Measurements from ENCODE around the gene FIGN. TPM values are rescaled to one million over a fixed set of nuclear protein-coding genes. Genes with fewer than 3 reads are reported as not detected.

FIGN gene
- total and polyA plus RNA-seq, 9 of the 15 experiments (the other 6 are each of a cell fraction or from before 2014, with no cell fraction given) = 0.02 TPM; not detected in 8

DNA sequence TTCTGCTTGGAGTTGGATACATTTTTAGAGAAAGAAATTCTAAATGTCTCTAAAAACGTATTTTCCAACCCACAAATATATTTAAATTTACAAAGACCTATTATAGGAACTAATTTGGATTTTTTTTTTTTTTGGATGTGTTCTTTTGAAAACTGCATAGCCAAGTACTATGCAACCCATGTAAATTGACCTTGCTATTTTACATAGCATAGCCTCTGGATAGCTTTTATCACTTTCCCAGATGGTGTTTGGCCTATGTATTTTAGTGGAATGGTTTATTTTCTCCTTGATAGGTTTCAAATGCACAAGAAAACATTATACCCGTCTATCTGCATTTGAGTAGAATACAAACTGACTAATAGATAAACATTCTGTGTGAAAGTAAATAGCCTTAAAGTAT lies 130.0 kb downstream of the FIGN start (continued):
- no peak for TF ChIP-seq GTF3C2 (IDR thresholded peaks at IDR 0.05; ENCODE audit: borderline replicate concordance, extremely low read depth, insufficient read length)

GRCh38 chr2:163604941-163605555 lies 130.8 kb downstream of the FIGN start:
- DNase-seq (ENCODE audit: extremely low read depth in 1 of 4, low spot score in 3 of 4) = no peak
- no peak for ATAC-seq
- FAIRE-seq = no peak
- no peaks in the 10 kb centered on the region for H3K79me2 ChIP-seq (ENCODE audit: control insufficient read depth, insufficient read depth, low read length)
- in situ Hi-C loops (cut with MboI) = no loop called here
- 0 out of 2 replicates have a peak, but pooled peaks cover 2% of the 10 kb centered on the region for H3K9me3 ChIP-seq (replicated peaks; ENCODE audit: control insufficient read depth, insufficient read depth, low read depth, low read length)
- H3K27ac ChIP-seq (ENCODE audit: extremely low read depth, low read depth, low read length) = no peak overlapping the region
- intact Hi-C loops (cut with micrococcal nuclease) = no loop called here
- ChIA-PET CTCF (ENCODE audit: low intra/inter-chr PET ratio) (no interaction called here), POLR2A (no interaction called here)
- H3K4me3 ChIP-seq = no peak overlapping the region
- no peak overlapping the region for H3K4me2 ChIP-seq (ENCODE audit: insufficient read depth, low read length)
- H3K36me3 ChIP-seq (ENCODE audit: control insufficient read depth, insufficient read depth, low read length) = no peaks in the 10 kb centered on the region
- no peaks in the 10 kb centered on the region for H3K27me3 ChIP-seq (ENCODE audit: control insufficient read depth in 2 of 2, insufficient read depth in 2 of 2, low read length in 2 of 2)
- TF ChIP-seq TFAM (CRISPR knock-in tag; conservative IDR thresholded peaks at IDR 0.05) = no peak
- TF ChIP-seq, protein P1, sequence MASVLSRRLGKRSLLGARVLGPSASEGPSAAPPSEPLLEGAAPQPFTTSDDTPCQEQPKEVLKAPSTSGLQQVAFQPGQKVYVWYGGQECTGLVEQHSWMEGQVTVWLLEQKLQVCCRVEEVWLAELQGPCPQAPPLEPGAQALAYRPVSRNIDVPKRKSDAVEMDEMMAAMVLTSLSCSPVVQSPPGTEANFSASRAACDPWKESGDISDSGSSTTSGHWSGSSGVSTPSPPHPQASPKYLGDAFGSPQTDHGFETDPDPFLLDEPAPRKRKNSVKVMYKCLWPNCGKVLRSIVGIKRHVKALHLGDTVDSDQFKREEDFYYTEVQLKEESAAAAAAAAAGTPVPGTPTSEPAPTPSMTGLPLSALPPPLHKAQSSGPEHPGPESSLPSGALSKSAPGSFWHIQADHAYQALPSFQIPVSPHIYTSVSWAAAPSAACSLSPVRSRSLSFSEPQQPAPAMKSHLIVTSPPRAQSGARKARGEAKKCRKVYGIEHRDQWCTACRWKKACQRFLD (CRISPR knock-in tag; IDR thresholded peaks at IDR 0.05) = no peak
- TF ChIP-seq FOXA1 (IDR thresholded peaks at IDR 0.05; ENCODE audit: borderline replicate concordance) = no peak
- no peak overlapping the region for H3K9ac ChIP-seq (ENCODE audit: insufficient read depth in 1 of 2, low read depth in 2 of 2, low read length in 2 of 2)
- no peaks in the 10 kb centered on the region for H3K9me1 ChIP-seq (ENCODE audit: control insufficient read depth, insufficient read depth, low read length)
- no peaks in the 10 kb centered on the region for H3K4me1 ChIP-seq (replicated peaks in 1 of 2; ENCODE audit: control insufficient read depth in 2 of 2, insufficient read depth in 2 of 2, low read length in 2 of 2)
- H2AFZ ChIP-seq (ENCODE audit: low read depth, low read length) = no peak overlapping the region
- no peaks in the 10 kb centered on the region for H4K20me1 ChIP-seq (replicated peaks; ENCODE audit: control insufficient read depth, insufficient read depth, low read length)
- no TSS peak for BruUV-seq (replicated peaks)
- WGBS (ENCODE audit: insufficient coverage, low coverage, missing lambda C conversion rate) = 1% methylated on average over 4 of the region's 4 CpGs

Data from K562 (cell line).